AG04450 (cell line): Measurements from ENCODE around the gene SIRT7. TPM values are rescaled to one million over a fixed set of nuclear protein-coding genes. Genes with fewer than 3 reads are reported as not detected.

ENCODE experiments used
- CTCF ChIA-PET: fragments of 300-600, 350-600 bp; formaldehyde crosslinking; extraction: SDS; loops from one replicate; lab custom pipeline; 2022; ENCODE audit warnings: antibody characterized with exemption, inconsistent platforms; lab: Charles Lee
- POLR2A ChIA-PET: fragments of 350-600 bp; formaldehyde crosslinking; extraction: SDS; loops from one replicate; lab custom pipeline; 2021; ENCODE audit warnings: antibody characterized with exemption, inconsistent platforms; lab: Yijun Ruan, JAX
- DNase-seq: peaks from one replicate; pipeline ENCODE4 v3.0.0-alpha.2; 2011; ENCODE audit warnings: low read depth, low spot score
- H3K27ac ChIP-seq: one replicate; pipeline ENCODE4 v1.5.1; 2012; ENCODE audit warnings: low read depth, low read length, control low read depth
- H3K27me3 ChIP-seq: one replicate; pipeline ENCODE4 v1.6.0; 2012; ENCODE audit warnings: low read length; ENCODE audit not compliant: control insufficient read depth, insufficient read depth
- H3K4me3 ChIP-seq: 2 replicates; pipeline ENCODE4 v1.5.1; 2011; ENCODE audit warnings: mild to moderate bottlenecking, low read depth, low read length, control low read depth
- H3K9me3 ChIP-seq: 2 replicates; pipeline ENCODE4 v1.5.1; 2012; ENCODE audit warnings: low read length; ENCODE audit not compliant: control insufficient read depth, insufficient read depth
- polyA plus RNA-seq: library from polyadenylated mRNA; depleted of rRNA; stranded (reverse); fragments of >200 nt; gene quantifications from 2 replicates; pipeline ENCODE4 v1.2.3, GENCODE V29; 2011
- TF ChIP-seq, protein P1 (sequence below): IDR thresholded peaks from 2 replicates; pipeline ENCODE4 v1.5.1; 2011; ENCODE audit warnings: low read depth, low read length, control low read depth, inconsistent platforms

SIRT7 gene
- polyA plus RNA-seq, 1 experiment, result 4.3 TPM

DNA sequence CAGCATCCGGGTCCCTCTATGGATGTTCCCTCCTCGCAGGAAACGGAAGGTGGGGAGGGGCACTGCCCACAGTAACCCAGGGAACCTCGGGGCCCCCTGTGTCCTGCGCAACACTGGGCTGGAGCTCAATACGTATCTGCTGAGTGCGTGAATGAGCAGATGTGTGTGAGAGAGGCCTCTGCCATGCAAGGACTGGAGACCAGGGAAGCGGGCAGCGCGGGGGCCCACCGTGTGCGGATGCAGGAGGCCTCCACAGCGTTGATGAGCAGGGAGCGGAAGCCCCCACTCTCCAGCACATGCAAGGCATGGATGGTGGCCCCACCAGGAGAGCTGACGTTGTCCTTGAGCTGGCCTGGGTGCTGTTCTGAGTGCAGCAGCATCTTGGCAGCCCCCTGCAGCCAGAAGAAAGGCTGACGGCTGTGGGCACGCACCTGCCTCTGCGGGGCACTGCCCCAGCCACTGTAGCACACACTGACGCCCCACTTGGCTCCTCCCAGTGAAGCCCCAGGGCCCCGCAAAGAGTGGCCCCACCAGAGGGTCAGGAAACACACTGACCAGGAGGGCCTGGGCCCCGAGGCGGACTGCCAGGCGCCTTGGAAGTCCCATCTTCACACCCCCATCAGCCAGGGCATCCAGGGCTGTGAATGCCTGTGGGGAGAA is 16.3 kb upstream of the SIRT7 start:
- POLR2A ChIA-PET, result interaction anchor here (0.5 to 1.8 kb wide), 3 partner anchors 11 to 370 kb away, joined by 4 to 5 read pairs (median 4); no protein-coding TSS in a partner anchor
- no peaks in the 10 kb centered on the region; the same call in 1 of the 2 replicates for H3K9me3 ChIP-seq
- TF ChIP-seq, protein P1, sequence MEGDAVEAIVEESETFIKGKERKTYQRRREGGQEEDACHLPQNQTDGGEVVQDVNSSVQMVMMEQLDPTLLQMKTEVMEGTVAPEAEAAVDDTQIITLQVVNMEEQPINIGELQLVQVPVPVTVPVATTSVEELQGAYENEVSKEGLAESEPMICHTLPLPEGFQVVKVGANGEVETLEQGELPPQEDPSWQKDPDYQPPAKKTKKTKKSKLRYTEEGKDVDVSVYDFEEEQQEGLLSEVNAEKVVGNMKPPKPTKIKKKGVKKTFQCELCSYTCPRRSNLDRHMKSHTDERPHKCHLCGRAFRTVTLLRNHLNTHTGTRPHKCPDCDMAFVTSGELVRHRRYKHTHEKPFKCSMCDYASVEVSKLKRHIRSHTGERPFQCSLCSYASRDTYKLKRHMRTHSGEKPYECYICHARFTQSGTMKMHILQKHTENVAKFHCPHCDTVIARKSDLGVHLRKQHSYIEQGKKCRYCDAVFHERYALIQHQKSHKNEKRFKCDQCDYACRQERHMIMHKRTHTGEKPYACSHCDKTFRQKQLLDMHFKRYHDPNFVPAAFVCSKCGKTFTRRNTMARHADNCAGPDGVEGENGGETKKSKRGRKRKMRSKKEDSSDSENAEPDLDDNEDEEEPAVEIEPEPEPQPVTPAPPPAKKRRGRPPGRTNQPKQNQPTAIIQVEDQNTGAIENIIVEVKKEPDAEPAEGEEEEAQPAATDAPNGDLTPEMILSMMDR, result no peak
- no peaks in the 10 kb centered on the region for H3K27me3 ChIP-seq
- CTCF ChIA-PET, result no interaction called here
- H3K4me3 ChIP-seq, result no peak overlapping the region
- no peak for DNase-seq
- no peak overlapping the region for H3K27ac ChIP-seq

DNA sequence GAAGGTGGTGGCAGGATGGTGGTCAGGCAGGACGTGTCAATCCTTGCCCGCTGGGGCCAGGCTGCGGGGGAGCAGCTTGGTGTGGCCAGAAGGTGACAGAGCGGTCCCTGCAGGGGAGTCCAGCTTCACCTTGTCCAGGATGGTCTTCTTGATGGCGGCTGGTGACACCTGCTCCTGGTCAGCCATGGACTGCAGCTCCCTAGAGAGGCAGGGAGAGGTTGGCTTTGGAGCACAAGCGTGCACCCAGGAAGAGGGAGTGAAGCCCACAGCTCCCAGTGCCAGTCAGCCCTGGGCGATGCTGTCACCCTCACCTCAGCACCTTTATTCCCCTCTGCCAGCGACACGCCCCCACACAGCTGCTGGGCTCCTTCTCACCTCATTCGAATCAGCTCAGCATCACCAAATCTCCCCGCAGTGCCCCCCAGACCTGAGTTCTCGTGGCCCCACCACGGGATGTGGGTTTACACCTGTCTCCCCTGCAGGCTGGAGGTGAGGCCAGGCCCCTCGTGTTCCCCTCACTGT is 15.3 kb upstream of the SIRT7 start:
- DNase-seq, result no peak

DNA sequence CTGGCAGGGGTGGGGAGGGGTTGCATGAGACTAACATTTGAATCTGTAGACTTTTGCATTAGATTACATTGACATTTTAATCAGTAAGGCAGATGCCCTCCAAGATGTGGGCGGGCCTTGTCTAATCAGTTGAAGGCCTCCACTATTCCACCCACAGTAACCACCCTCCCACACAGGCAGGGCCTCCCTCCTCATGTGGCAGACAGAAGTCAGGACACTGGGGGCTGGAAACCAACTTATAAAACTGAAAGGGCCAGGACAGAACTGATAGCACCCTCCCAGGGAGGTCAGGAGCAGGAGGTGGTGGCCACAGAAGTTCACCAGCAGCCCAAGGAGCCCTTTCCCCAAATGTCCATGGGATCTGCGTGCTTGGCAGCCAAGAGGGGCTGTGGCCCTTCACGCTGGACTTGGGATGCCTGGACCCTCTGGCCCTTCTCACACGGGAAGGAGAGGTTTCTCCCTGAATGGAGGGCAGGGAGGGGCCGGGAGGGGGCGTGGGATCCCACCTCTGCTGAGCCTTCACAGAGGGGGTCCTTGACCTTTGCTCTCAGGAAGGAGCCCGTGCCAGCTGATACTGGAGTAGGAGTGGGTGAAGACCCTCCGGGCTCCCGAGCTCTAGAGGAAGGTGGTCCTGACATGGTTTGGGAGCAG is 14.5 kb upstream of the SIRT7 start:
- Histone ChIP-seq H3K4me3 (no peak overlapping the region), H3K27ac (no peak overlapping the region), H3K27me3 (no peaks in the 10 kb centered on the region), H3K9me3 (no peaks in the 10 kb centered on the region; the same call in 1 of the 2 replicates)
- DNase-seq, result no peak
- POLR2A ChIA-PET, result interaction anchor here (1.8 kb wide), 1 partner anchor 9 kb away, joined by 5 read pairs; no protein-coding TSS in a partner anchor
- CTCF ChIA-PET, result no interaction called here
- TF ChIP-seq, protein P1, result no peak

More for the DNA sequence above, 15.3 kb upstream of the SIRT7 start:
- ChIA-PET POLR2A (interaction anchor here (1.8 kb wide), 1 partner anchor 10 kb away, joined by 5 read pairs; no protein-coding TSS in a partner anchor), CTCF (no interaction called here)
- no peak overlapping the region for H3K4me3 ChIP-seq
- H3K27me3 ChIP-seq, result no peaks in the 10 kb centered on the region
- no peaks in the 10 kb centered on the region; the same call in 1 of the 2 replicates for H3K9me3 ChIP-seq
- TF ChIP-seq, protein P1, result no peak
- H3K27ac ChIP-seq, result no peak overlapping the region

DNA sequence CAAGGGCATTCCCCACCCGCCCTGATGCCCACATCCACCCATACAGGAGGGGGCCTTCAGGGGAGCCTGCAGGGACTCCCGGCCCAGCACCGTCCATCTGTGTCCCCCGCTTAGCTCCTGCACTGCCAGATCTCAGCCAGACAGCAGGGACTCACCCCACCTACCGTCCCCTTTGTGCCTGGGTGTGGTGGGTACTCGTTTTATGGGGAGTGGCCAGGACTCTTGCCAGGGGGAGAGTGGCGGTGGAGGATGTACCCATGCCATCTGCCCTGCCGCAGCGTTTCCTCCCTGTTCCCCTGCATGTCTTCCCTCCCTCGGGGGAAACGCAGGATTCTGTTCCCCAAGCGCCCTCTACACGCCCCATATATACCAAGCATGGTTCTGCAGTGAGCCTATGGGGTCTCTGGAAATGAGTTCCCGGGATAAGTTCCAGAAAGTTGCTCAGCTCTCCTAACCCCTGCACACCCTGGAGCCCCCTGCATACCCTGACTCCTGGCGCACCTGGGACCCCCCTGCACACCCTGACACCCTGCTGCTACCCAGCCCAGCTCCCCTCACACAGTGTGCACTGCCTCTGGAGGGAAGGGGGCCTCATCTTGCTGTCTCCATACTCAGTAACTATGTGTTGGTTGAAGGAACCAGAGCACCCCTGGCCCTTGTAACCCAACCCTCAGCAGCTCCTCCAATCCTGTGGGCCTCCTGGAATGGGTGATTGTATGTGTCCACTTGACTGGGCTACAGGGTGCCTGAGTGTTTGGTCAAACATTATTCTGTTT is 13.8 kb upstream of the SIRT7 start:
- no peak overlapping the region for H3K27ac ChIP-seq
- ChIA-PET POLR2A (no interaction called here), CTCF (no interaction called here)
- no peaks in the 10 kb centered on the region; the same call in 1 of the 2 replicates for H3K9me3 ChIP-seq
- DNase-seq, result no peak
- no peak overlapping the region for H3K4me3 ChIP-seq
- no peaks in the 10 kb centered on the region for H3K27me3 ChIP-seq
- TF ChIP-seq, protein P1, result no peak
